GM19455 (cell line): ENCODE results near the gene CCDC171.
"Not testable (repeated sequence)": the region's sequence is repeated elsewhere in the genome, so short reads cannot be mapped to it uniquely, and the experiment has no call there.

ENCODE experiments used
- ATAC-seq: cut with Tn5 transposase; IDR thresholded peaks from one replicate; pipeline ENCODE4 v1.9.1; 2021; ENCODE audit not compliant: unreplicated experiment

CCDC171 gene

GRCh38 chr9:15552636-15553527 is at the start of gene CCDC171:
Gene CCDC171 (plus strand): TSS chr9:15553043. CDS start chr9:15564089, 11,046 bp downstream.
- peak; percentile 74 for ATAC-seq

GRCh38 chr9:15505921-15506320 is 46.9 kb upstream of the CCDC171 start:
- ATAC-seq, result no peak

- ATAC-seq, result peak; percentile 48
Measured at GRCh38 chr9:15509931-15510788, 42.7 kb upstream of the CCDC171 start.

GRCh38 chr9:15510789-15511575 is 41.9 kb upstream of the CCDC171 start, which contains the start of gene PSIP1:
Gene PSIP1 (minus strand): TSS chr9:15510970. CDS start chr9:15510188, 782 bp downstream.
- ATAC-seq, result peak; percentile 83

GRCh38 chr9:15512204-15512603 is 40.6 kb upstream of the CCDC171 start:
- no peak for ATAC-seq

GRCh38 chr9:15512889-15513288 is 40.0 kb upstream of the CCDC171 start:
- ATAC-seq, result no peak

- no peak for ATAC-seq
Measured at GRCh38 chr9:15513335-15513734, 39.5 kb upstream of the CCDC171 start.

- no peak for ATAC-seq
Measured at GRCh38 chr9:15519831-15520230, 33.0 kb upstream of the CCDC171 start.

GRCh38 chr9:15521254-15521653 is 31.6 kb upstream of the CCDC171 start:
- no peak for ATAC-seq

GRCh38 chr9:15522130-15522755 is 30.6 kb upstream of the CCDC171 start:
- no peak for ATAC-seq

GRCh38 chr9:15524845-15525455 is 27.9 kb upstream of the CCDC171 start:
- no peak for ATAC-seq

- no peak for ATAC-seq
Measured at GRCh38 chr9:15525958-15526357, 26.9 kb upstream of the CCDC171 start.

- ATAC-seq, result not testable (repeated sequence)
Measured at GRCh38 chr9:15527035-15527434, 25.8 kb upstream of the CCDC171 start.

- ATAC-seq, result peak; percentile 71
Measured at GRCh38 chr9:15529566-15530324, 23.1 kb upstream of the CCDC171 start.

GRCh38 chr9:15531380-15531779 is 21.5 kb upstream of the CCDC171 start:
- no peak for ATAC-seq

GRCh38 chr9:15541872-15542271 is 11.0 kb upstream of the CCDC171 start:
- ATAC-seq, result no peak

- no peak for ATAC-seq
Measured at GRCh38 chr9:15542624-15543023, 10.2 kb upstream of the CCDC171 start.

- ATAC-seq, result no peak
Measured at GRCh38 chr9:15543047-15543813, 9.6 kb upstream of the CCDC171 start.
